Lung (tissue), 12 donors: ENCODE data around the gene EPB41. TPM values are rescaled to one million over a fixed set of nuclear protein-coding genes. Genes with fewer than 3 reads are reported as not detected.

Experiments used
- ATAC-seq: fragments of 200-7000 bp; cut with Tn5 transposase; one replicate; pipeline ENCODE4 v1.9.1; 2020; ENCODE audit warnings: moderate number of reproducible peaks; ENCODE audit not compliant: insufficient read depth, low FRiP score
- DNase-seq, 3 donors: peaks; one replicate each; pipeline ENCODE4 v3.0.0-alpha.2; 2013 to 2017
- H3K27ac ChIP-seq, 2 donors: one replicate each; pipeline ENCODE4 v1.5.1; 2013; ENCODE audit warnings: mild to moderate bottlenecking in 2 of 2, moderate library complexity in 2 of 2, control low read depth in 1 of 2, inconsistent platforms in 1 of 2, low read depth in 1 of 2, low read length in 1 of 2
- H3K27me3 ChIP-seq, 3 donors: one replicate each; pipeline ENCODE4 v1.5.1; 2013; ENCODE audit warnings: low read length in 2 of 3; ENCODE audit not compliant: control insufficient read depth in 3 of 3, insufficient read depth in 3 of 3
- H3K36me3 ChIP-seq, 4 donors: one replicate each; pipeline ENCODE4 v1.5.1; 2013; ENCODE audit warnings: low read length in 4 of 4, mild to moderate bottlenecking in 1 of 4, moderate library complexity in 1 of 4; ENCODE audit not compliant: control insufficient read depth in 4 of 4, insufficient read depth in 4 of 4
- H3K4me1 ChIP-seq, 5 donors: one replicate each; pipeline ENCODE4 v1.5.1; 2013; ENCODE audit warnings: low read length in 5 of 5, mild to moderate bottlenecking in 2 of 5, moderate library complexity in 1 of 5; ENCODE audit not compliant: control insufficient read depth in 5 of 5, insufficient read depth in 5 of 5
- H3K4me3 ChIP-seq: one replicate; pipeline ENCODE4 v1.5.1; 2013; ENCODE audit warnings: mild to moderate bottlenecking, control low read depth, moderate library complexity
- H3K9ac ChIP-seq, 2 donors: one replicate each; pipeline ENCODE4 v1.5.1; 2013; ENCODE audit warnings: low read length in 2 of 2, control low read depth in 1 of 2; ENCODE audit not compliant: insufficient read depth in 1 of 2
- H3K9me3 ChIP-seq, 4 donors: one replicate each; pipeline ENCODE4 v1.5.1; 2013; ENCODE audit warnings: low read length in 3 of 4, mild to moderate bottlenecking in 1 of 4, moderate library complexity in 1 of 4; ENCODE audit not compliant: control insufficient read depth in 4 of 4, insufficient read depth in 3 of 4
- WGBS, 2 donors: extraction: QIAGEN DNeasy Blood & Tissue Kit; methylation state at CpG; one replicate each; pipeline ENCODE4 v1.1.7; 2013; 5-methylcytosine and 5-hydroxymethylcytosine counted together
- polyA plus RNA-seq, 2 donors: library from polyadenylated mRNA; stranded (reverse); fragments of 200-250 nt; gene quantifications; one replicate each; pipeline ENCODE4 v1.2.1, GENCODE V29; 2013
- total RNA-seq, 2 donors: library from RNA; depleted of rRNA in 1 of 2; stranded (reverse); fragments of >200 nt in 1 of 2; gene quantifications; one replicate each; pipeline ENCODE4 v1.2.1, GENCODE V29; 2014 to 2021
- TF ChIP-seq, protein P1 (sequence below): IDR thresholded peaks from 2 replicates; pipeline ENCODE4 v1.5.1; 2012; ENCODE audit warnings: mild to moderate bottlenecking; ENCODE audit errors: control extremely low read depth, extremely low read depth
- donor health status: control.
- donor health status: control.
- donor health status: Bipolar disorder and iron deficiency.
- donor health status: healthy.
- donor health status: DM: yes; HTN: yes; CAD: no.

Gene EPB41
- total and polyA plus RNA-seq, 4 donors: 10.4 to 69.0 (median 33.3) TPM

DNA sequence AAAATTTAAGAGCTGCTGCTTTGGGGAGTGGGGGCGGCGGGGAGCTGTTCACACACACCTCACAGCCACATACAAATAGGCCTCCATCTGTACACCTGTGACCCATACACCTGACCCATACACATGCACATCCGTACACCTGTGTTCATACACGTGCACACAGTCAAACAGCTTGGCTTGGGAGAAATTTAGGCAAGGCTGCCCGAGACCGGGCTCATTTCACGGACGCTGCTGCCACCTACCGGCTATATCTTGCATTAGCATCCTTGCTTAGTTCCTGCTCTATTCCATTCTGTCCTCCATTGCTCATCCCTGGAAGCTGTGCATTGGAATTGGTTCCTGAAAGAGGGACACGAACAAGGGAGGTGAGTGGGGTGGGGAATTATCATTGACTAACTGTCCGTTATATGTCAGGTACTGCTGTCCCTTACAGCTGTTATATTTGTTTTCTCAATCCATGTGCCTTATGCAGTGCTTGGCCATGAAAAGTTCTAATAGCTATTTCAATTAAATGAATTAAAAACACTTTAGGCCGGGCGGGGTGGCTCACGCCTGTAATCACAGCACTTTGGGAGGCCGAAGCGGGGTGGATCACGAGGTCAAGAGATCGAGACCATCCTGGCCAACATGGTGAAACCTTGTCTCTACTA, 37.1 kb upstream of the EPB41 start:
- Histone ChIP-seq H3K36me3 (no peaks in the 10 kb centered on the region), H3K27ac (no peak overlapping the region), H3K27me3 (no peaks in the 10 kb centered on the region), H3K4me1 (peaks cover 0 to 2% (median 0%) of the 10 kb centered on the region in 5 donors), H3K9ac (no peak overlapping the region), H3K9me3 (no peaks in the 10 kb centered on the region), H3K4me3 (no peak overlapping the region)
- TF ChIP-seq, protein P1, sequence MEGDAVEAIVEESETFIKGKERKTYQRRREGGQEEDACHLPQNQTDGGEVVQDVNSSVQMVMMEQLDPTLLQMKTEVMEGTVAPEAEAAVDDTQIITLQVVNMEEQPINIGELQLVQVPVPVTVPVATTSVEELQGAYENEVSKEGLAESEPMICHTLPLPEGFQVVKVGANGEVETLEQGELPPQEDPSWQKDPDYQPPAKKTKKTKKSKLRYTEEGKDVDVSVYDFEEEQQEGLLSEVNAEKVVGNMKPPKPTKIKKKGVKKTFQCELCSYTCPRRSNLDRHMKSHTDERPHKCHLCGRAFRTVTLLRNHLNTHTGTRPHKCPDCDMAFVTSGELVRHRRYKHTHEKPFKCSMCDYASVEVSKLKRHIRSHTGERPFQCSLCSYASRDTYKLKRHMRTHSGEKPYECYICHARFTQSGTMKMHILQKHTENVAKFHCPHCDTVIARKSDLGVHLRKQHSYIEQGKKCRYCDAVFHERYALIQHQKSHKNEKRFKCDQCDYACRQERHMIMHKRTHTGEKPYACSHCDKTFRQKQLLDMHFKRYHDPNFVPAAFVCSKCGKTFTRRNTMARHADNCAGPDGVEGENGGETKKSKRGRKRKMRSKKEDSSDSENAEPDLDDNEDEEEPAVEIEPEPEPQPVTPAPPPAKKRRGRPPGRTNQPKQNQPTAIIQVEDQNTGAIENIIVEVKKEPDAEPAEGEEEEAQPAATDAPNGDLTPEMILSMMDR: peak; percentile 97
- 22 to 30% methylated on average over 18 of the region's 18 CpGs for WGBS, 2 donors
- DNase-seq (peak; percentile 79 to 84 (median 81)), ATAC-seq (peak; percentile 80)

DNA sequence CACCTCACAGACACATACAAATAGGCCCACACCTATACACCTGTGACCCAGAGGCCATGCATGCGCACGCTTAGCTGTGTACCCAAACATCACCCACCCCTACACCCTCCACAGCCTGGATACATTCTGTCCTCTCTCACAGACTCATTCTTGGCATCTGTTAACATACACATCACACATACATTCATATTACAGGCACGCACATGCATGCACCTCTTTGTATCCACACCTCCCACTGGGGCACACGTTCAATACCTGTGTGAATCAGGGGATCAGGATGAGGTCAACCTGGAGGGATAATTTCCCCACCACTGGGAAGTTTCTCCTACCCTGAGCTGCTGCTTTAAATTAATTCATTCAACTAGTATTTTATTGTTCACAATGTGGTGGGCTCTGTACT, 35.6 kb upstream of the EPB41 start:
- WGBS, 2 donors: 89 to 94% methylated on average over 4 of the region's 4 CpGs

DNA sequence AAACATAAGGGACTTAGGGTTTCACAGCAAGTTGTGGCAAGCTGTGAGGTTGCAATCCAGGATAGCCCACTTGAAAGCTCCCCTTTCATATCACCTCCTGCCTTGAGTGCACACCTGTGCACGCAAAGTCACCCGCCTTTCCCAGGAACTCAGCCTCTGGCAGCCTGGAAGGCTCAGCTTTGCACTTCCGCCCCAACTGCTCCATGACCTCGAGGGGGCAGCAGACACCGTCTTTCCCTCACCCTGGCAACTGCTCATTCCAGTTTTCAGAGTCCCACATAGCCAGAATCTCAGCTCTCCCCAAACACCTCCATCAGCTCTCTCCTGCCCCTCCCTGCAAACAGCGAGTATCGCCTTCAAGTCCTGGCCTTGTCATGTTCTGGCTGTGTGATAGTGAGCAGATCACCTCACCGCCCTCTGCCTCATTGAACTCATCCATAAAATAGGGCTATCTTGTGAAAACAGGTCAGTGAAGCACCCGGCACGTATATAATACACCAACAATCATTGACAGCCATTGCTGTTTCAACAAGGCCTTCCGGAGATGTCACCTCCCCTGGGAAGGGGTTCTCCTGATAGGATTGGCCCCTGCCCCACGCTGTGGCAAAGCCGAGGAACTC, 32.2 kb upstream of the EPB41 start:
- no peak overlapping the region for H3K9ac ChIP-seq
- WGBS, 2 donors: 33 to 37% methylated on average over 13 of the region's 13 CpGs
- peaks cover 0 to 3% (median 2%) of the 10 kb centered on the region in 3 donors for H3K27me3 ChIP-seq
- H3K27ac ChIP-seq: no peak overlapping the region
- DNase-seq (peak; percentile 91 to 93 (median 92)), ATAC-seq (peak; percentile 53)
- H3K4me1 ChIP-seq: peaks cover 0 to 16% (median 4%) of the 10 kb centered on the region in 5 donors
- TF ChIP-seq, protein P1: peak; percentile 97
- no peaks in the 10 kb centered on the region for H3K36me3 ChIP-seq
- no peak overlapping the region for H3K4me3 ChIP-seq
- no peaks in the 10 kb centered on the region for H3K9me3 ChIP-seq

More for the DNA sequence above, 35.6 kb upstream of the EPB41 start:
- TF ChIP-seq, protein P1: no peak
- H3K4me3 ChIP-seq: no peak overlapping the region
- H3K9ac ChIP-seq: no peak overlapping the region
- ATAC-seq (no peak), DNase-seq (no peak)
- peaks cover 0 to 4% (median under 1%) of the 10 kb centered on the region in 5 donors for H3K4me1 ChIP-seq
- no peaks in the 10 kb centered on the region for H3K27me3 ChIP-seq
- H3K36me3 ChIP-seq: no peaks in the 10 kb centered on the region
- no peaks in the 10 kb centered on the region for H3K9me3 ChIP-seq
- no peak overlapping the region for H3K27ac ChIP-seq
